Activated T-helper 1 cell treated with anti-CD3 and anti-CD28 coated beads, Interleukin-12 subunit alpha, Interleukin-12 subunit beta, Interleukin-2, Interleukin-4 antibody, amounts not matched to agents 30 ng/mL and 10 ng/mL and 1 ng/mL, durations not matched to agents 14 hours and 24 hours and 36 hours (primary cell): ENCODE results near the gene CNTN5. TPM values are rescaled to one million over a fixed set of nuclear protein-coding genes. Genes with fewer than 3 reads are reported as not detected.
"Not testable (repeated sequence)": the region's sequence is repeated elsewhere in the genome, so short reads cannot be mapped to it uniquely, and the experiment has no call there.

Experiments
- DNase-seq: peaks from one replicate; pipeline ENCODE4 v3.0.0; 2021; ENCODE audit warnings: low spot score
- H3K27ac Mint-ChIP-seq: one replicate; pipeline ENCODE4 v1.8.0; 2021; ENCODE audit warnings: mild to moderate bottlenecking, mixed read lengths
- H3K27me3 Mint-ChIP-seq: one replicate; pipeline ENCODE4 v1.8.0; 2022; ENCODE audit warnings: mild to moderate bottlenecking, moderate library complexity, mixed read lengths; ENCODE audit not compliant: insufficient read depth
- H3K36me3 Mint-ChIP-seq: one replicate; pipeline ENCODE4 v1.8.0; 2021; ENCODE audit warnings: low read depth, mixed read lengths
- H3K4me1 Mint-ChIP-seq: one replicate; pipeline ENCODE4 v1.8.0; 2021; ENCODE audit warnings: low read depth, mixed read lengths
- H3K4me3 Mint-ChIP-seq: one replicate; pipeline ENCODE4 v1.8.0; 2021; ENCODE audit warnings: mild to moderate bottlenecking, moderate library complexity, mixed read lengths
- H3K9me3 Mint-ChIP-seq: one replicate; pipeline ENCODE4 v1.8.0; 2021; ENCODE audit warnings: mixed read lengths
- intact Hi-C: fragments of 100-400 bp; cut with micrococcal nuclease; formaldehyde crosslinking; loops from one replicate; pipeline ENCODE4 v1.15.1; 2024
- total RNA-seq: library from RNA; stranded (reverse); gene quantifications from 2 replicates; pipeline ENCODE4 v1.2.3, GENCODE V29; 2022

CNTN5 gene
- total RNA-seq, 1 donor from 2014 or later: not detected

- no peak for DNase-seq
- no peaks in the 10 kb centered on the region for H3K27me3 Mint-ChIP-seq
Measured at GRCh38 chr11:99818991-99819390, 798.2 kb downstream of the CNTN5 start.

GRCh38 chr11:99822846-99823565 is 802.3 kb downstream of the CNTN5 start:
- DNase-seq: no peak
- H3K4me3 Mint-ChIP-seq: no peak overlapping the region
- intact Hi-C loops: no loop called here
- H3K9me3 Mint-ChIP-seq: peaks cover 8% of the 10 kb centered on the region
- no peak overlapping the region for H3K27ac Mint-ChIP-seq
- no peaks in the 10 kb centered on the region for H3K27me3 Mint-ChIP-seq
- no peaks in the 10 kb centered on the region for H3K36me3 Mint-ChIP-seq
- H3K4me1 Mint-ChIP-seq: no peaks in the 10 kb centered on the region

More at GRCh38 chr11:99818991-99819390, 798.2 kb downstream of the CNTN5 start:
- Mint-ChIP-seq H3K4me1 (no peaks in the 10 kb centered on the region), H3K9me3 (peaks cover 13% of the 10 kb centered on the region), H3K27ac (no peak overlapping the region), H3K4me3 (no peak overlapping the region), H3K36me3 (no peaks in the 10 kb centered on the region)
- intact Hi-C loops: no loop called here

DNA sequence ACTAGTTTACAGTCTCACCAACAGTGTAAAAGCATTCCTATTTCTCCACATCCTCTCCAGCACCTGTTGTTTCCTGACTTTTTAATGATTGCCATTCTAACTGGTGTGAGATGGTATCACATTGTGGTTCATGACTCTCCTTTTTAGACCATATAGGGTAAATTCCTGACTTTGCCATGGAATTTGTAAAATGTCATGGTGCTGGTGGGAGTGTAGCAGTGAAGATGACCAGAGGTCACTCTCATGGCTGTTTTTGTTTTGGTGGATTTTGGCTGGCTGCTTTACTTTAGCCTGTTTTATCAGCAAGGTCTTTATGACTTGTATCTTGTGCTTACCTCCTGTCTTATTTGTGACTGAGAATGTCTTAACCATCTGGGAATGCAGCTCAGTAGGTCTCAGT is 816.0 kb downstream of the CNTN5 start:
- H3K27me3 Mint-ChIP-seq, H3K27ac Mint-ChIP-seq, DNase-seq: not testable (repeated sequence)

GRCh38 chr11:99841885-99842284 is 821.1 kb downstream of the CNTN5 start:
- Mint-ChIP-seq H3K9me3 (no peaks in the 10 kb centered on the region), H3K36me3 (no peaks in the 10 kb centered on the region), H3K4me1 (no peaks in the 10 kb centered on the region), H3K27me3 (no peaks in the 10 kb centered on the region), H3K27ac (no peak overlapping the region), H3K4me3 (no peak overlapping the region)
- intact Hi-C loops: no loop called here
- DNase-seq: no peak

More for the DNA sequence above, 816.0 kb downstream of the CNTN5 start:
- H3K36me3 Mint-ChIP-seq, H3K4me1 Mint-ChIP-seq, H3K9me3 Mint-ChIP-seq, H3K4me3 Mint-ChIP-seq, intact Hi-C loops: not testable (repeated sequence)

GRCh38 chr11:99865951-99866350 is 845.2 kb downstream of the CNTN5 start:
- peaks cover 8% of the 10 kb centered on the region for H3K9me3 Mint-ChIP-seq
- no peaks in the 10 kb centered on the region for H3K4me1 Mint-ChIP-seq
- no peaks in the 10 kb centered on the region for H3K36me3 Mint-ChIP-seq
- intact Hi-C loops: no loop called here
- H3K27me3 Mint-ChIP-seq: no peaks in the 10 kb centered on the region
- no peak overlapping the region for H3K27ac Mint-ChIP-seq
- H3K4me3 Mint-ChIP-seq: no peak overlapping the region
- DNase-seq: no peak

DNA sequence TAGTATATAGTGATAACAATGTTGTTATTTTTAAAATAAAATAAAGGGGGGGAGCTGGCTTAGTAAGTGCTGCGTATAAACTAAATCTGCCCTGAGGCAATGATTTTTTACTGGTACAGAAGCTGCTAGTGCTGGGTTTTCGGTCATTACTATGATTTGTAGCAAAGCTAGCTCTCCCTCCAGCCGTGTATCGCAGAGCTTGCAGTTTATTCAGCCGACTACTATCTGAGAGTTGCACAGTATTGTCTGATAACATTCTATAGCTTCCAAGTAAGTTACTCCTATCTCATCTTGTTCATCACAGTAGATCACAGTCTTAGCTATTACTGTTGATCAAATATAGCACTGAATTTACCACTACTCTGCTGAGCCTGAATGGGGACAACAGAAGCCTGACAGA is 860.9 kb downstream of the CNTN5 start:
- Mint-ChIP-seq H3K4me1 (no peaks in the 10 kb centered on the region), H3K4me3 (no peak overlapping the region), H3K27me3 (no peaks in the 10 kb centered on the region), H3K9me3 (peaks cover 12% of the 10 kb centered on the region), H3K36me3 (no peaks in the 10 kb centered on the region), H3K27ac (no peak overlapping the region)
- intact Hi-C loops: no loop called here
- DNase-seq: no peak

- Mint-ChIP-seq H3K9me3 (no peaks in the 10 kb centered on the region), H3K4me3 (no peak overlapping the region), H3K27ac (no peak overlapping the region), H3K27me3 (no peaks in the 10 kb centered on the region), H3K36me3 (no peaks in the 10 kb centered on the region), H3K4me1 (no peaks in the 10 kb centered on the region)
- intact Hi-C loops: no loop called here
- DNase-seq: no peak
Measured at GRCh38 chr11:99884750-99885149, 864.0 kb downstream of the CNTN5 start.

GRCh38 chr11:99887481-99887880 is 866.7 kb downstream of the CNTN5 start:
- Mint-ChIP-seq H3K4me3 (no peak overlapping the region), H3K36me3 (no peaks in the 10 kb centered on the region), H3K27ac (no peak overlapping the region), H3K9me3 (no peaks in the 10 kb centered on the region), H3K27me3 (no peaks in the 10 kb centered on the region), H3K4me1 (no peaks in the 10 kb centered on the region)
- intact Hi-C loops: no loop called here
- DNase-seq: no peak

- Mint-ChIP-seq H3K9me3 (peaks cover 17% of the 10 kb centered on the region), H3K4me3 (no peak overlapping the region), H3K36me3 (no peaks in the 10 kb centered on the region), H3K4me1 (no peaks in the 10 kb centered on the region), H3K27ac (no peak overlapping the region), H3K27me3 (no peaks in the 10 kb centered on the region)
- no peak for DNase-seq
- intact Hi-C loops: no loop called here
Measured at GRCh38 chr11:99893811-99894210, 873.1 kb downstream of the CNTN5 start.

DNA sequence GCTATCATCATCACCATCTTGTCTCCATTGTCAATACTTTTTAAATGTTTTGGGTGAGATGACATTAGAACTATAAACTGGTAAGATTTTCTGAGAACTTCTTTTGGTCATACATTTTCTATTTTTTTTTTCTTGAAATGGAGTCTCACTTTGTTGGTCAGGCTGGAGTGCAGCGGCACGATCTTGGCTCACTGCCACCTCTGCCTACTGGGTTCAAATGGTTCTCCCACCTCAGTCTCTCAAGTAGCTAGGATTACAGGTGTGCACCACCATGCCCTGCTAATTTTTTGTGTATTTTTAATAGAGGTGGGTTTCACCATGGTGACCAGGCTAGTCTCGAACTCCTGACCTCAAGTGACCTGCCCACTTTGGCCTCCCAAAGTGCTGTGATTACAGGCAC is 880.4 kb downstream of the CNTN5 start:
- Mint-ChIP-seq H3K36me3 (no peaks in the 10 kb centered on the region), H3K4me1 (no peaks in the 10 kb centered on the region), H3K27me3 (no peaks in the 10 kb centered on the region), H3K9me3 (peaks cover 34% of the 10 kb centered on the region), H3K27ac (no peak overlapping the region), H3K4me3 (no peak overlapping the region)
- DNase-seq: no peak
- intact Hi-C loops: no loop called here

DNA sequence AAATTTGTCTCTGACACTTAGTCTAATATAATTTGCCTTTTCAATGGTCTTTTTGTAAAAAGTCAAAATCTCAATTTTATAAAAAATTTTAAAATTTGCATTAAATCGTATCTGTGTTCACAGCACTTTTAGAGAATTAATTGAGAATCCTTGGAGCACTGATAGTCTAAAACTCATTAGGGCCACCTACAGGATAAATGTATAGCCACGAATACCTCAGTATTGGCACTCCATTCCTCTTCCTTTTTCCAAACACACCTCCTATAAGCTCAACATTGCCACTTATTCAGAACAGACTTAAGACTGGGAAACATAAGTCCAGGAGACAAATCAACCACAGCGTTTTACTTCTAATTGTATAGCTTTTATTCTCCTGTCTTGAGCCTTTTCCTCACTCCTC is 890.4 kb downstream of the CNTN5 start:
- H3K9me3 Mint-ChIP-seq: peaks cover 13% of the 10 kb centered on the region
- intact Hi-C loops: no loop called here
- no peaks in the 10 kb centered on the region for H3K27me3 Mint-ChIP-seq
- DNase-seq: no peak
- no peaks in the 10 kb centered on the region for H3K4me1 Mint-ChIP-seq
- no peaks in the 10 kb centered on the region for H3K36me3 Mint-ChIP-seq
- H3K27ac Mint-ChIP-seq: no peak overlapping the region
- H3K4me3 Mint-ChIP-seq: no peak overlapping the region

- Mint-ChIP-seq H3K4me3 (no peak overlapping the region), H3K27ac (no peak overlapping the region), H3K27me3 (no peaks in the 10 kb centered on the region), H3K36me3 (no peaks in the 10 kb centered on the region), H3K4me1 (no peaks in the 10 kb centered on the region), H3K9me3 (peaks cover 24% of the 10 kb centered on the region)
- no peak for DNase-seq
- intact Hi-C loops: no loop called here
Measured at GRCh38 chr11:99916078-99916477, 895.3 kb downstream of the CNTN5 start.

GRCh38 chr11:99918761-99919160 is 898.0 kb downstream of the CNTN5 start:
- Mint-ChIP-seq H3K4me1 (no peaks in the 10 kb centered on the region), H3K36me3 (no peaks in the 10 kb centered on the region), H3K27me3 (no peaks in the 10 kb centered on the region), H3K4me3 (no peak overlapping the region), H3K9me3 (peaks cover 29% of the 10 kb centered on the region), H3K27ac (no peak overlapping the region)
- intact Hi-C loops: no loop called here
- no peak for DNase-seq

- Mint-ChIP-seq H3K4me3 (no peak overlapping the region), H3K36me3 (no peaks in the 10 kb centered on the region), H3K27me3 (no peaks in the 10 kb centered on the region), H3K9me3 (peaks cover 24% of the 10 kb centered on the region), H3K4me1 (no peaks in the 10 kb centered on the region), H3K27ac (no peak overlapping the region)
- intact Hi-C loops: no loop called here
- no peak for DNase-seq
Measured at GRCh38 chr11:99920956-99921355, 900.2 kb downstream of the CNTN5 start.
